HG03045 (cell line): ENCODE measurements around the gene TMEM269.

Source experiments
- ATAC-seq: cut with Tn5 transposase; IDR thresholded peaks from one replicate; pipeline ENCODE4 v1.9.1; 2021; ENCODE audit warnings: mild to moderate bottlenecking, moderate library complexity; ENCODE audit not compliant: unreplicated experiment

Gene TMEM269

DNA sequence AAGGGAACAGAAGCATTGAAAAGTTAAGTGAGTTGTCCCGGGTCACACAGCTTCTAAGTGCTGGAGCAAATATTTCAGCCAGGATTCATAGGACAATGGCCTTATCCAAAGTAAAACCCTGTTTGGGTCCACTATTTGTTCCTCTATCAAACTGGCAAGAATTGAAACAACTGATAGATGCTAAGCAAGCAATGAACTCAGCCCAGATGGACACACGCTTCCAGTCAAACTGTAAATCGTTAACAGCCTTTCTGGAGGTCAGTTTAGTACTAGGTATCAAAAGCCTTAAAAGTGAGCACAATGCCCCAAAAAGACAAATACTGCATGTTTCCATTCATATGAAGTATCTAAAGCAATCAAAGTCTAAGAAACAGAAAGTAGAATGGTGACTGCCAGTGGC is 33.2 kb downstream of the TMEM269 start:
- no peak for ATAC-seq

GRCh38 chr1:42820813-42821212 is 36.0 kb downstream of the TMEM269 start:
- ATAC-seq: no peak

- ATAC-seq: no peak
Observed at GRCh38 chr1:42821690-42822089, 36.9 kb downstream of the TMEM269 start.

GRCh38 chr1:42822800-42823392 is 38.1 kb downstream of the TMEM269 start:
- ATAC-seq: no peak

DNA sequence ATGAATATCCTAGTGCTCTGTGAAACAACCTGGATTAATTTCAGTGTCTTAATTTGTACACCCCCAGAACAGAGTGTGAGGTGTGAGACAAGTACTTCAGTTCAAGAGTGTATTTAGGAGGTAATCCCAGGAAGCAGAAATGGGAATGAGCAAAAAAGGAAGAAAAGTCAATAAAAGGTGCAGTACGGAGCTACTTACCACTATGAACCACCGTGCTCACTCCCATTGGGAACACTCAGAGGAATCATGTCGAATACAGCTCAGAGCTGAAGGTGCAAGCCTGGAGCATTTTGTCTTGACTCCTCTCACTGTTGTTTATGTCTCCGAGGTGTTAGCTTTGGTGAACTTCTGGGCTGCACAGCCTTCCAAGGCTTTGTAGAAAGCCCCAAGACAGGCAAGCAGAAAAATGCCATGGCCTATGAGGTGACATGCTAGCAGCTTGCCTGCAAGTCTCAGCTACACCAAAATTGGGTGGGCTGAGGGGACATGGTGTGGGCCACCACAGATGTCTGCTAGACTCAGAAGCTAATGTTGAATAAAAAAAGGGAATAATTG is 39.8 kb downstream of the TMEM269 start:
- ATAC-seq: no peak

- ATAC-seq: no peak
Observed at GRCh38 chr1:42825036-42825851, 40.5 kb downstream of the TMEM269 start.

DNA sequence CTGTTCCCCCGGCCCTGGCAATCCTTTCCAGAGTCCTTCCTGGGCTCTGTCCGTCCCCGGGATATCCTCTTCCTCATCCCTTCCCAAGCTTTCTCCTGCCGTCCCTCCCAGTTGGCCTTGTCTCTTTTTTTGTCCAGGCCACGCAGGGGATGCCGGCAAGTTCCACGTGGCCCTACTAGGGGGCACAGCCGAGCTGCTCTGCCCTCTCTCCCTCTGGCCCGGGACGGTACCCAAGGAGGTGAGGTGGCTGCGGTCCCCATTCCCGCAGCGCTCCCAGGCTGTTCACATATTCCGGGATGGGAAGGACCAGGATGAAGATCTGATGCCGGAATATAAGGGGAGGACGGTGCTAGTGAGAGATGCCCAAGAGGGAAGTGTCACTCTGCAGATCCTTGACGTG is 45.8 kb downstream of the TMEM269 start:
- ATAC-seq: no peak

GRCh38 chr1:42831273-42831672 is 46.5 kb downstream of the TMEM269 start:
- ATAC-seq: no peak

DNA sequence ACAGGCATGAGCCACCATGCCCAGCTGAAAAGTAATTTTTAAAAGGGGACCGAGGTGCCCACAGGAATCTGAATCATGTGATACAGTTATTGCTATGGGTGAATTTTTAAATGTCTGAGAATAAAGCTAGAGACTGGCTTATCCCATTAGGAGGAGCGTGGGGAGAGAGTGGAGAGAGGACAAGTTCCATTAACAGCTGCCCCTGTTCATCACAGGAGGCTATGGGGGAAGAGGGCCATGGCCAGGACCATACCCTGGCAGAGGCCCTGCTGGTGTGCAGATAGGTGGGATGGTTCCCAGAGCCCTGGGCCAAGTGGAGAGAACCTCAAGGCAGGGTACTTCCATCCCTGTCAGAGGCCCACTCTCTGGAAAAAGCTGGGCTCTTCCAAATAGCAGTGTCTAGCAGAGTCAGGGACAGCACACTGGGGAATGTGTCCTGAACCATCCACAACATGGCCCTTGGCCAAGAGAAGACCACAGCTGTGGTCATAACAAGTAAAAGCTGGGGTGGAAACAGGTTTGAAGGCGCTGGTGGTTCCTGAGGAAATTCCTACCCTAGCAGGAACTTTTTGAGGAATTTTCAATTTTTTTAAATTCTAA is 48.0 kb downstream of the TMEM269 start:
- no peak for ATAC-seq

- ATAC-seq: no peak
Observed at GRCh38 chr1:42833981-42834380, 49.2 kb downstream of the TMEM269 start.

DNA sequence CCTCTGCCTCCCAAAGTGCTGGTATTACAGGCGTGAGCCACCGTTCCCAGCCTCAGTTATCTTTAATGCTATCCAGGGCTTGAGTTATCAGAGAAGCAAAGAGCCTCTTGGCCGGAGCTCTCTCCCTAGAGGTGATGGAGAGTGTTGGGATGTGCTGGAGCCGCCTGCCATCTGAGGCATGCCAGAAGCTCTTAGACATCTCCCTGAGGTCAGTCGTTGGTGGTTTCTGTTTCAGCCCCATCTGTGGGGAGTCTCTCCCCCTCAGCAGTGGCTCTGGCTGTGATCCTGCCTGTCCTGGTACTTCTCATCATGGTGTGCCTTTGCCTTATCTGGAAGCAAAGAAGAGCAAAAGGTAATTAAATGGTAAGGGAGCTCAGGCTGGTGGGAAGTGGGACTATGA is 50.0 kb downstream of the TMEM269 start:
- no peak for ATAC-seq

GRCh38 chr1:42835422-42835821 is 50.6 kb downstream of the TMEM269 start:
- ATAC-seq: no peak

- ATAC-seq: no peak
Observed at GRCh38 chr1:42837709-42838108, 52.9 kb downstream of the TMEM269 start.

GRCh38 chr1:42838482-42839190 is 53.8 kb downstream of the TMEM269 start:
- no peak for ATAC-seq

- no peak for ATAC-seq
Observed at GRCh38 chr1:42841010-42841409, 56.2 kb downstream of the TMEM269 start.

- no peak for ATAC-seq
Observed at GRCh38 chr1:42841440-42842147, 56.8 kb downstream of the TMEM269 start.

DNA sequence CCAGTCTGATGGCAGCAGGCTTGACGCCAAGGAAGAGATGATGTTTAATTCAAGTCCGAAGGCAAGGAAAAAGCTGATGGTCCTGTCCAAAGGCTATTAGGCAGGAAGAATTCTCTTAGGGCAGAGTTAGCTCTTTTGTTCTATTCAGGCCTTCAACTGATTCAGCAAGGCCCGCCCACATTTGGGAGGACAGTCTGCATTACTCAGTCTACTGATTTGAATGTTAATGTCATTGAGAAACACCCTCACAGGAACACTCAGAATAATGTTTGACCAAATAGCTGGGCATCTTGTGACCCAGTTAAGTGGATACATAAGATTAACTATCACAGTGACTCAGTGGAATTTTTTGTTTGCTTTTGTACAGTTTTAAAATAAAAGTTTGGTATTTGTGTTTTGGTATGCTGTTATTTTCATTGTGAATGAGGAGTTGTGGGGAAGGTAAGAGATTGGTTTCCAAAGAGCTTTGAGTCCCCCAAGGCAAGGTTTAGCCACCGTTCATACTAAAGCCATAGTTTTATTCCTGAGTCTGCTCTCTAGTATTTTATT is 59.9 kb downstream of the TMEM269 start:
- ATAC-seq: no peak

DNA sequence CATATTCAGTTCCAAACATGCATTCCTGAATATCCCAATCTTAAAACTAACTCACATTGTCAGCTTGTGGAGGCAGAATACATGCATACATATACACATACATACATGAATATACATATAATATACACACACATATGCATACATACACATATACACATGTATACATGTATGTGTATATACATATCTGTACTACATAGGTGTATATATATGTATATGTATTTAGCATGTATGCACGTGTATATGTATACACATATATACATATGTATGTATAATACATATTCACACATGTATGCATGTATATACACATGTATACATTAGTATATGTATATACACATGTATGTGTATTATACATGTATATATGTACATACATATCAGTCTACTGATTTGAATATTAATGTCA is 60.4 kb downstream of the TMEM269 start:
- no peak for ATAC-seq

- peak; percentile 20 for ATAC-seq
Observed at GRCh38 chr1:42845866-42846256, 61.1 kb downstream of the TMEM269 start.
